NCI-H345 (cell line): Measurements from ENCODE around the gene VN1R5.
"Not testable (repeated sequence)": the region's sequence is repeated elsewhere in the genome, so short reads cannot be mapped to it uniquely, and the experiment has no call there.

Source experiments
- DNase-seq: peaks from one replicate; lab custom pipeline; 2025; lab: John Stamatoyannopoulos, UW

VN1R5 gene

GRCh38 chr1:247273013-247273412, 17.1 kb downstream of the VN1R5 start:
- DNase-seq, result no peak

GRCh38 chr1:247274605-247275256, 18.9 kb downstream of the VN1R5 start:
- no peak for DNase-seq

GRCh38 chr1:247277191-247277590, 21.3 kb downstream of the VN1R5 start:
- no peak for DNase-seq

GRCh38 chr1:247281001-247281574, 25.2 kb downstream of the VN1R5 start:
- DNase-seq, result no peak

- no peak for DNase-seq
Observed at GRCh38 chr1:247286134-247286670, 30.3 kb downstream of the VN1R5 start.

- DNase-seq, result no peak
Observed at GRCh38 chr1:247287460-247287859, 31.6 kb downstream of the VN1R5 start.

- no peak for DNase-seq
Observed at GRCh38 chr1:247288341-247288740, 32.5 kb downstream of the VN1R5 start.

- not testable (repeated sequence) for DNase-seq
Observed at GRCh38 chr1:247289274-247289892, 33.5 kb downstream of the VN1R5 start.

GRCh38 chr1:247290576-247290975, 34.7 kb downstream of the VN1R5 start:
- no peak for DNase-seq

GRCh38 chr1:247291161-247291560, 35.3 kb downstream of the VN1R5 start:
- no peak for DNase-seq

GRCh38 chr1:247291833-247292561, 36.1 kb downstream of the VN1R5 start:
- DNase-seq, result no peak

GRCh38 chr1:247293047-247293446, 37.2 kb downstream of the VN1R5 start:
- no peak for DNase-seq

GRCh38 chr1:247294282-247294681, 38.4 kb downstream of the VN1R5 start:
- no peak for DNase-seq

- no peak for DNase-seq
Observed at GRCh38 chr1:247295274-247295684, 39.4 kb downstream of the VN1R5 start.

GRCh38 chr1:247295746-247296145, 39.9 kb downstream of the VN1R5 start:
- no peak for DNase-seq

GRCh38 chr1:247296599-247297180, 40.8 kb downstream of the VN1R5 start:
- no peak for DNase-seq

GRCh38 chr1:247297263-247298123, 41.6 kb downstream of the VN1R5 start:
- DNase-seq, result no peak

- DNase-seq, result no peak
Observed at GRCh38 chr1:247298124-247298481, 42.2 kb downstream of the VN1R5 start.

- no peak for DNase-seq
Observed at GRCh38 chr1:247298701-247299100, 42.8 kb downstream of the VN1R5 start.

- no peak for DNase-seq
Observed at GRCh38 chr1:247299723-247300381, 44.0 kb downstream of the VN1R5 start.
